Memory B cell (primary cell): Measurements from ENCODE around the gene TRIM49D1.
"Not testable (repeated sequence)": the region's sequence is repeated elsewhere in the genome, so short reads cannot be mapped to it uniquely, and the experiment has no call there.

Experiments used
- ATAC-seq: fragments of 150-1000 bp; cut with Tn5 transposase; 2 replicates; pipeline ENCODE4 v1.10.0; 2021; ENCODE audit warnings: low read depth, mild to moderate bottlenecking, moderate library complexity
- DNase-seq, 2 donors: peaks; one replicate each; pipeline ENCODE4 v3.0.0; 2022; ENCODE audit warnings: low spot score in 2 of 2
- H3K27ac Mint-ChIP-seq: one replicate; pipeline ENCODE4 v1.8.0; 2022; ENCODE audit warnings: mild to moderate bottlenecking, moderate library complexity, mixed read lengths
- H3K27me3 Mint-ChIP-seq: one replicate; pipeline ENCODE4 v1.8.0; 2022; ENCODE audit warnings: mixed read lengths
- H3K36me3 Mint-ChIP-seq: one replicate; pipeline ENCODE4 v1.8.0; 2022; ENCODE audit warnings: mild to moderate bottlenecking, mixed read lengths
- H3K4me1 Mint-ChIP-seq: one replicate; pipeline ENCODE4 v1.8.0; 2022; ENCODE audit warnings: mixed read lengths
- H3K4me3 Mint-ChIP-seq: one replicate; pipeline ENCODE4 v1.8.0; 2022; ENCODE audit warnings: mild to moderate bottlenecking, moderate library complexity, mixed read lengths
- H3K9me3 Mint-ChIP-seq: one replicate; pipeline ENCODE4 v1.8.0; 2022; ENCODE audit warnings: mixed read lengths

The TRIM49D1 gene, protein sequence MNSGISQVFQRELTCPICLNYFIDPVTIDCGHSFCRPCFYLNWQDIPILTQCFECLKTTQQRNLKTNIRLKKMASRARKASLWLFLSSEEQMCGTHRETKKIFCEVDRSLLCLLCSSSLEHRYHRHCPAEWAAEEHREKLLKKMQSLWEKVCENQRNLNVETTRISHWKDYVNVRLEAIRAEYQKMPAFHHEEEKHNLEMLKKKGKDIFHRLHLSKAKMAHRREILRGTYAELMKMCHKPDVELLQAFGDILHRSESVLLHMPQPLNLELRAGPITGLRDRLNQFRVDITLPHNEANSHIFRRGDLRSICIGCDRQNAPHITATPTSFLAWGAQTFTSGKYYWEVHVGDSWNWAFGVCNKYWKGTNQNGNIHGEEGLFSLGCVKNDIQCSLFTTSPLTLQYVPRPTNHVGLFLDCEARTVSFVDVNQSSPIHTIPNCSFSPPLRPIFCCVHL

DNA sequence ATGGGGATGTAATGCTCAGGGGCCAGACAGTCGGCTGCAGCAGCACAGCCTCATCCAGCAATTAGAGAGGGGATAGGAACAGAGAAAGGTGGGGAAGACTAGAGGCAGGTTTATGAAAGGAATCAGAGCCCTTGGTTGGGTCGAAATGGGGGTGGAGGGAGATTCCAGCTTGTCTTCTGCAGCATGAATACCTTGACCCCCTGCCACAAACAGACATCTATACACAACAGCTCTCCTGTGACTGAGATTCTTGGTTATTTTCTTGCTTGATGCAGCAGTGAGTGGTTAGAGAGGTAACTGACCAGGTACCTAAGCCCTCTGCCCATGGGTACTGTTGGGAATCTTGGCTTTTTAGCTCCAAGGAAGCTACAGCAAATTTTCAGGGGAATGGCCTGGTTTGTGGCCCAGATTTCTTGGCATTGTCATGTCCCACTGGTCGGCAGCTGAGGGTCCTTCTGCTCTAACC lies at the start of gene TRIM49D1:
TSS of gene TRIM49D1 (minus strand) at position 51 of the 466 bp plus-strand sequence. CDS start 4,535 bp downstream, outside the sequence.
- Mint-ChIP-seq H3K27ac (no peak within 1 kb of the TSS), H3K4me3 (no peak within 1 kb of the TSS), H3K4me1 (no peaks in the 10 kb centered on the region), H3K27me3 (no peaks in the 10 kb centered on the region), H3K9me3 (no peaks in the 10 kb centered on the region), H3K36me3 (no peaks in the 10 kb centered on the region)
- ATAC-seq (no peak), DNase-seq (no peak)

DNA sequence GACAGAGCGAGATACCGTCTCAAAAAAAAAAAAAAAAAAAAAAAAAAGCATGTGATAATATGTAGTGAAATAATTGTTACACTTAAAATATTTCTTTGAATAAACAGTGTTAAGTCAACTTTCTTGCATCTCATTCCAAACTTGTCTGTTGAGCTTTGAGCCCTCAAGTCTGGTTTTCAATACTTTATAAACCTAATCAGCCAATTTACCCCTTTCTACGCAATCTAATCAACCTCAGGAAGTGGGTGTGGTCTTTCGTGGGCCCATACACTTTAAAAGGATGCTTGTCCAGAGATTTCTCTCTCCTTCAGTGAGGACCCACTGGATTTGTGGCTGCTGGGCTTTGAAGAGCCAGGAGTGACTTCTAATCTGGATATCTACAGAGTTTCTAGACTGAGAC lies 43.7 kb upstream of the TRIM49D1 start, which contains the start of gene TRIM64:
TSS of gene TRIM64 (plus strand) at position 301 of the 400 bp plus-strand sequence. CDS start 2,467 bp downstream, outside the sequence.
- H3K27ac Mint-ChIP-seq, ATAC-seq, DNase-seq, H3K36me3 Mint-ChIP-seq, H3K9me3 Mint-ChIP-seq, H3K27me3 Mint-ChIP-seq, H3K4me1 Mint-ChIP-seq, H3K4me3 Mint-ChIP-seq: not testable (repeated sequence)

DNA sequence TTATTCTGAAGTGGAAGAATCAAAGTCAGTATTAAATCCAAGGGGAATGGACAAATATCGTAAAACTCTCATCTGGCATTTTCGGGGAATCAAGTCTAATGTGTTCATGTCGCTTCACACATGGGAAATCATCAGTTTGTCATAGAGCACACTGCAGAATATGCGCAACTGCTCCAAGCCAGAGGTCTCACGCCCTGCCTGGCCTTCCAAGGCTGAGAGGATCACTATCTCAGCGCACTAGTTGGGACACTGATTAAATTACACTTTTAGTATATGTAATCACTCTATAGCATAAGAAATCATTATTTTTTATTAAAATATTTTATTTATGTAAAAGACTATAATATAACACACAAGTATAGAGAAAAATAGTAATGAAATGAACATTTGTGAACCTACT lies 38.8 kb upstream of the TRIM49D1 start:
- H3K27ac Mint-ChIP-seq, result not testable (repeated sequence)

DNA sequence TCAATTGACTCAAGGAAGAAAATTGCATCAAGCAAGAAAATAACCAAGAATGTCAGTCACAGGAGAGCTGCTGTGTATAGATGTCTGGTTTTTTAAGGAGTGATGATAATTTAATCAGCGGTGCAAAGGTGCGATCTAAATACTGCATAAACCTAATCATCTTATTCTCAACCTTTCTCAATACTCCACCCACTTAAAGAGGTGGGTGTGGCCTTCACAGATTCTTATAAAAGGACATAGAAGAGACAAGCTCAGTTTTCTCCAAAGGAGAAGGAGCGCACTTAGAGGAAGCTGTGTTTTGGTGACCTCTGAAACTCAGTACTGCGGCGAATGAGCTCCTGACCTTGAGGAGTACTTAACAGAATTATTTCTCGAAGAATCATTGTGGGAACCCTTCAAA lies 1.7 kb upstream of the TRIM49D1 start, which contains the start of gene TRIM49D2:
TSS of gene TRIM49D2 (plus strand) at position 301 of the 400 bp plus-strand sequence. CDS start 2,698 bp downstream, outside the sequence.
- not testable (repeated sequence) for DNase-seq, H3K27me3 Mint-ChIP-seq, ATAC-seq, H3K9me3 Mint-ChIP-seq, H3K4me3 Mint-ChIP-seq, H3K4me1 Mint-ChIP-seq, H3K27ac Mint-ChIP-seq, H3K36me3 Mint-ChIP-seq

More for the DNA sequence above, 38.8 kb upstream of the TRIM49D1 start:
- H3K36me3 Mint-ChIP-seq, H3K27me3 Mint-ChIP-seq, ATAC-seq, H3K9me3 Mint-ChIP-seq, H3K4me3 Mint-ChIP-seq, H3K4me1 Mint-ChIP-seq, DNase-seq: not testable (repeated sequence)

DNA sequence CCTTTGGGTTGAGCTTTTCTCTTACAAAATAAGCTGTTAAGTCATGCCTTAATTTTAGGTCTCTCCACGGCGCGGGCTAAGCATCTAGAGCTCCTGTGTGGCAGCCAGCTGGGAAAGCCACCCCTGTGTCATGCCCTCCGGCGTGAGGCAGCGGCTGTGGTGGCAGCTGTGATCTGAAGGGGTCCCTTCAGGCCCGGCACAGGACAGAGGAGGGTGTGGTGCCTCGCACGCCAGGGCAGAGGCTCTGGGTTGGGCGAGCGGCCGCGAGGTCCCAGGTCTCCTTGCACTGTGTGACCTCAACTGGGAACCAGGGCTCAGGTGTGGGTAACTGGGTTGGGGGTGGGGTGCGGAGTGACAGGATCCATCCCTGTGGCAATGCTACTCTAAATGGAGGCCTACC lies 21.2 kb downstream of the TRIM49D1 start:
- H3K27me3 Mint-ChIP-seq, H3K27ac Mint-ChIP-seq, H3K36me3 Mint-ChIP-seq, DNase-seq, ATAC-seq, H3K9me3 Mint-ChIP-seq, H3K4me3 Mint-ChIP-seq, H3K4me1 Mint-ChIP-seq: not testable (repeated sequence)

DNA sequence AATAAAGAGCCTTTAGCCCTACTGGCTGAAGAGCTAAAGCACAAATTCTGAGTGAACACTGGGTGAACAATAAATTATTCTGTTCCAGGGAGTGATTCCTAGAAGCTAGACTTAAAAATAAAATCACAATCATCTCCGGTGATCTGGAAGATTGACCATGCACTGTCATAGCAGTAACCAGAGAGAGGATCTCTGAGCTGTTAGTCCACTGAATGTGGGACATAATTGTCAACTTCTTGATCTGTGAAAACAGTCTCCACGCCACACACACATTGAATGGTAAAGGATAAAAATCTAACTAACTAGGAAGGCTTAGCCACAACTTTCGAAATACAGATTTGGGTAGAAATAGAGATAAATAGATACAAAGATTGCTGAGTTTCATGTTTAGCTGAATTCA lies 28.8 kb downstream of the TRIM49D1 start:
- not testable (repeated sequence) for DNase-seq, H3K36me3 Mint-ChIP-seq, H3K9me3 Mint-ChIP-seq, ATAC-seq, H3K27me3 Mint-ChIP-seq, H3K4me3 Mint-ChIP-seq, H3K4me1 Mint-ChIP-seq, H3K27ac Mint-ChIP-seq

DNA sequence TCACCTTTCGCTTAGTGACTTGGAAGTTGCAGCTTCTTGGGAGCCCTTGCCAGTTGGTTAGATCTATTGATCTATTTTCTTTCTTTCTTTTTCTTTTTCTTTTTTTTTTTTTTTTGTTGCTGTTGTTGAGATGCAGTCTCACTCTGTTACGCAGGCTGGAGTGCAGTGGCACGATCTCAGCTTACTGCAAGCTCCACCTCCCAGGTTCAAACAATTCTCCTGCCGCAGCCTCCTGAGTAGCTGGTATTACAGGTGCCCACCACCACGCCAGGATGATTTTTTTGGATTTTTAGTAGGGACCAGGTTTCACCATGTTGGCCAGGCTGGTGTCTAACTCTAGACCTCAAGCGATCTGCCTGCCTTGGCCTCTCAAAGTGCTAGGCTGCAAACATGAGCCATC lies 44.5 kb downstream of the TRIM49D1 start:
- ATAC-seq, H3K4me3 Mint-ChIP-seq, H3K9me3 Mint-ChIP-seq, H3K36me3 Mint-ChIP-seq, H3K27me3 Mint-ChIP-seq, H3K27ac Mint-ChIP-seq, H3K4me1 Mint-ChIP-seq, DNase-seq: not testable (repeated sequence)

DNA sequence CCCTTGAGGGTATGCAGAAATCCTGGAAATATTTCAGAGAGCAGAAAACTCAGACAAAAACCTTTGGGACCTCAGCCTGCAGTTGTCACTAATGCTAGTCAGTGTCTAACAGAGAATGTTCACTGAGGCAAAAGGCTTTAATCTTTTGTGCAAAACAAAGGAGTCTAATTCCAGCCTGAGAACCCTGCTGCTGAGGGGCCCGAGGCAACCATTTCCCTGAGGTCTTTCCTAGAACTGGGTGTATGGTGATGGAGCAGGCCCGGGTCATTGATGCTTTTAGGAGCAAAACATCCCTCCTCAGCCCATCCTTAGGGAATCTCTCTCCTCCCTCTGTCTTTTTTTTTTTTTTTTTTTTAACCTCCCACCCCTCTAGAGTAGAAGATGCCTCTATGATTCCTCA lies 49.5 kb downstream of the TRIM49D1 start:
- not testable (repeated sequence) for ATAC-seq, H3K9me3 Mint-ChIP-seq, H3K36me3 Mint-ChIP-seq

DNA sequence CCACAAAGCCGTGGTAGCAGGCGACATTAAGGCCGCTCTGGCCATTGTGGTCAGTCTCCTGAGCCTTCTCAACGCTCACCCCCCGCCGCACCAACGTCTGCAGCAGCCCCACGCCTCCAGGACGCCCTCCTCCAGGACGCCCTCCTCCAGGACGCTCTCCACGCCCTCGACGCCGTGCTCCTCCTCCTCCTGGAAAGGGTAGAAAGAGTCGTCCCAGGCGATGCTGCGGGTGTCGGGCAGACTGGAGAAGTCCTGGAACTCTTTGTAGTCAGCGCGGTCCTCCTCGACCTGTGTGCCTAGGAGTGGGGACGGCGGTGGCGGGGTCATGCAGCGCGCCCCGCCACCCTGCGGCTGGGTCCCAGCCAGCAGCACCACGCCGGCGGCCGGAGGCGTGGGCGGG lies 56.8 kb downstream of the TRIM49D1 start:
- not testable (repeated sequence) for ATAC-seq, H3K36me3 Mint-ChIP-seq, H3K27me3 Mint-ChIP-seq, DNase-seq, H3K27ac Mint-ChIP-seq, H3K4me3 Mint-ChIP-seq, H3K4me1 Mint-ChIP-seq, H3K9me3 Mint-ChIP-seq

More for the DNA sequence above, 49.5 kb downstream of the TRIM49D1 start:
- DNase-seq, H3K27me3 Mint-ChIP-seq, H3K4me1 Mint-ChIP-seq, H3K27ac Mint-ChIP-seq, H3K4me3 Mint-ChIP-seq: not testable (repeated sequence)

DNA sequence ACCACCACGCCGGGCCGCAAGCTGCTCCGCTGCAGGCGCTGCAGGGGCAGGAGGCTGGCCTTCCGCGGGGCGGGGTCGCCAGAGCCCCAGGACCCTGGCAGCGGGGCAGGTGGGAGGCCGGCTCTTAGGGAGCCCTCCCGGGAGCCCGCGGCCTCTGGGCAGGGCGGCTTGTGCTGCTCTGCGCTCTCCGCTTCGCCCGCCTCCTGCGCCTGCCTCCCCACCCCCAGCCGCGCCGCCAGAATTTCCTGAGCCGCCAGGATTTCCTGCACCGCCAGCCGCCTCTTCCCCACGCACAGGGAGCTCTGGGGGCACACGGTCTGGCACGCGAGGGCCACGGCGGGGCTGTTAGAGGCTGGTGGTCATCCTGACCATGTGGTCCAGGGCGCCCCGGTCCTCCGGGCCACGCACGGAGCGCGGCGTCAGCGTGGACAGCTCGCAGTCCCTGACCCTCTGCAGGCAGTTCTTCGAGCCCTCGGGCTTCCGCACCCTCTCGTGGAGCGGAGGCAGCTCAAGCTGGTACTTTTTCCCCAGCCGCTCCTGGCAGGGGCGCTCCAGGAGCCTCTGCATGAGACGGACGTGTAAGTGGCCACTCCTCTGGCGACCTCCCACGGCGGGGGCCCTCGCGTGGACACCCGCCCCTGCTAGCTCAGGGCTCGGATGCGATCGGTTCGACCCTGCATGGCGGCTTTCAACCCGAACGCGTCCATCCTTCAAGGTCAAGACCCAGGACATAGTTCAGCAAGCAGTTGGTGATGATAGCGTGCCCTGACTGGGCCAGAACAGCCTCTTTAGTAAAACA lies 57.9 kb downstream of the TRIM49D1 start:
- DNase-seq, H3K36me3 Mint-ChIP-seq, H3K9me3 Mint-ChIP-seq, H3K27ac Mint-ChIP-seq, H3K4me1 Mint-ChIP-seq, ATAC-seq, H3K27me3 Mint-ChIP-seq, H3K4me3 Mint-ChIP-seq: not testable (repeated sequence)
